H9 (cell line): ENCODE data around the gene CCND2. TPM values are rescaled to one million over a fixed set of nuclear protein-coding genes. Genes with fewer than 3 reads are reported as not detected.

Source experiments
- DNase-seq: peaks from one replicate; pipeline ENCODE4 v3.0.0-alpha.2; 2017
- H2AFZ ChIP-seq: one replicate; pipeline ENCODE4 v1.6.1; 2013; ENCODE audit warnings: mild to moderate bottlenecking, low read length, control low read depth, moderate library complexity
- H2AK5ac ChIP-seq: 2 replicates; pipeline ENCODE4 v1.6.1; 2013; ENCODE audit warnings: low read length, control low read depth, mixed read lengths; ENCODE audit not compliant: insufficient read length
- H2BK120ac ChIP-seq: one replicate; pipeline ENCODE4 v1.6.1; 2013; ENCODE audit warnings: low read depth, mild to moderate bottlenecking, low read length, control low read depth, inconsistent platforms; ENCODE audit not compliant: poor library complexity, severe bottlenecking
- H2BK12ac ChIP-seq: 2 replicates; pipeline ENCODE4 v1.6.1; 2013; ENCODE audit warnings: low read length, control low read depth, mixed read lengths, low read depth; ENCODE audit not compliant: insufficient read length
- H2BK15ac ChIP-seq: 2 replicates; pipeline ENCODE4 v1.6.1; 2013; ENCODE audit warnings: low read depth, low read length, control low read depth
- H2BK20ac ChIP-seq: one replicate; pipeline ENCODE4 v1.6.1; 2013; ENCODE audit warnings: low read depth, mild to moderate bottlenecking, low read length, control low read depth, inconsistent platforms; ENCODE audit not compliant: poor library complexity, severe bottlenecking
- H2BK5ac ChIP-seq: 2 replicates; pipeline ENCODE4 v1.6.1; 2013; ENCODE audit warnings: low read length, control low read depth, mixed read lengths; ENCODE audit not compliant: insufficient read length
- H3K14ac ChIP-seq: 2 replicates; pipeline ENCODE4 v1.6.1; 2013; ENCODE audit warnings: low read length, control low read depth; ENCODE audit not compliant: insufficient read depth
- H3K18ac ChIP-seq: 2 replicates; pipeline ENCODE4 v1.6.1; 2013; ENCODE audit warnings: low read depth, mild to moderate bottlenecking, mixed read lengths, low read length, control low read depth; ENCODE audit not compliant: insufficient read length
- H3K23ac ChIP-seq: 2 replicates; pipeline ENCODE4 v1.6.1; 2013; ENCODE audit warnings: low read length, control low read depth, mixed read lengths, low read depth; ENCODE audit not compliant: insufficient read length
- H3K23me2 ChIP-seq: 2 replicates; pipeline ENCODE4 v1.6.1; 2013; ENCODE audit warnings: low read depth, mild to moderate bottlenecking, mixed read lengths, low read length, control low read depth; ENCODE audit not compliant: insufficient read length, poor library complexity, severe bottlenecking
- H3K27ac ChIP-seq: 2 replicates; pipeline ENCODE4 v1.5.1; 2013; ENCODE audit warnings: low read length, control low read depth, mixed read lengths, low read depth; ENCODE audit not compliant: insufficient read length
- H3K27me3 ChIP-seq: 2 replicates; pipeline ENCODE4 v1.6.1; 2013; ENCODE audit warnings: low read length, control low read depth, inconsistent platforms; ENCODE audit not compliant: insufficient read depth
- H3K4ac ChIP-seq: 2 replicates; pipeline ENCODE4 v1.6.1; 2013; ENCODE audit warnings: low read depth, mild to moderate bottlenecking, control low read depth, inconsistent platforms, low read length, moderate library complexity
- H3K4me1 ChIP-seq: 2 replicates; pipeline ENCODE4 v1.6.1; 2013; ENCODE audit warnings: low read length, control low read depth, inconsistent platforms; ENCODE audit not compliant: insufficient read depth
- H3K4me2 ChIP-seq: 2 replicates; pipeline ENCODE4 v1.6.1; 2013; ENCODE audit warnings: low read length, control low read depth, mixed read lengths; ENCODE audit not compliant: insufficient read length, insufficient read depth
- H3K56ac ChIP-seq: 2 replicates; pipeline ENCODE4 v1.6.1; 2013; ENCODE audit warnings: low read depth, mild to moderate bottlenecking, mixed read lengths, low read length, control low read depth; ENCODE audit not compliant: insufficient read length
- H3K79me1 ChIP-seq: 2 replicates; pipeline ENCODE4 v1.6.1; 2013; ENCODE audit warnings: low read depth, mild to moderate bottlenecking, moderate library complexity, low read length, control low read depth, inconsistent platforms; ENCODE audit not compliant: insufficient read depth, poor library complexity, severe bottlenecking
- H3K79me2 ChIP-seq: 2 replicates; pipeline ENCODE4 v1.6.1; 2013; ENCODE audit warnings: low read length, control low read depth, inconsistent platforms; ENCODE audit not compliant: insufficient read depth
- H3K9ac ChIP-seq: 2 replicates; pipeline ENCODE4 v1.6.1; 2013; ENCODE audit warnings: low read length, control low read depth, mixed read lengths; ENCODE audit not compliant: insufficient read length; ENCODE audit errors: extremely low read depth
- H3K9me3 ChIP-seq: one replicate; pipeline ENCODE4 v1.6.1; 2013; ENCODE audit warnings: low read depth, low read length, inconsistent platforms; ENCODE audit not compliant: control insufficient read depth
- H3T11ph ChIP-seq: one replicate; pipeline ENCODE4 v1.6.1; 2013; ENCODE audit warnings: mild to moderate bottlenecking, low read length, control low read depth, inconsistent platforms
- H4K20me1 ChIP-seq: one replicate; pipeline ENCODE4 v1.6.1; 2013; ENCODE audit not compliant: control insufficient read depth, insufficient read length, insufficient read depth
- H4K5ac ChIP-seq: 2 replicates; pipeline ENCODE4 v1.6.1; 2013; ENCODE audit warnings: low read depth, mild to moderate bottlenecking, mixed read lengths, low read length, control low read depth; ENCODE audit not compliant: insufficient read length
- H4K8ac ChIP-seq: replicated peaks from 2 replicates; pipeline ENCODE4 v1.6.1; 2013; ENCODE audit warnings: low read length, control low read depth, mixed read lengths, low read depth; ENCODE audit not compliant: insufficient read length
- H4K91ac ChIP-seq: 2 replicates; pipeline ENCODE4 v1.6.1; 2013; ENCODE audit warnings: low read depth, mild to moderate bottlenecking, moderate library complexity, mixed read lengths, low read length, control low read depth; ENCODE audit not compliant: insufficient read length
- H3K27ac Mint-ChIP-seq, 3 experiments: 2 replicates in 2 of 3; 3 replicates in 1 of 3; pipeline ENCODE4 v1.8.0; 2020 to 2021; ENCODE audit warnings: mixed read lengths in 3 of 3, mild to moderate bottlenecking in 1 of 3, moderate library complexity in 1 of 3
- H3K27me3 Mint-ChIP-seq: 2 replicates; pipeline ENCODE4 v1.8.0; 2021; ENCODE audit warnings: low read depth, mild to moderate bottlenecking, moderate library complexity, mixed read lengths
- H3K36me3 Mint-ChIP-seq, 3 experiments: 2 replicates in 2 of 3; 3 replicates in 1 of 3; pipeline ENCODE4 v1.8.0; 2020 to 2021; ENCODE audit warnings: low read depth in 3 of 3, mixed read lengths in 3 of 3; ENCODE audit not compliant: insufficient read depth in 1 of 3
- H3K4me1 Mint-ChIP-seq, 2 experiments: 2 replicates each; pipeline ENCODE4 v1.8.0; 2020; ENCODE audit warnings: mixed read lengths in 2 of 2
- H3K4me3 Mint-ChIP-seq, 2 experiments: 2 replicates in 1 of 2; 3 replicates in 1 of 2; pipeline ENCODE4 v1.8.0; 2020 to 2021; ENCODE audit warnings: mild to moderate bottlenecking in 2 of 2, mixed read lengths in 2 of 2, moderate library complexity in 1 of 2
- H3K9me3 Mint-ChIP-seq, 2 experiments: 2 replicates in 1 of 2; 3 replicates in 1 of 2; pipeline ENCODE4 v1.8.0; 2020; ENCODE audit warnings: mild to moderate bottlenecking in 2 of 2, mixed read lengths in 2 of 2, moderate library complexity in 1 of 2
- CTCF ChIP-seq: fragments of 200-600 bp; sonication (generic); conservative IDR thresholded peaks from 3 replicates; pipeline ENCODE4 v1.8.0; 2021; ENCODE audit warnings: antibody characterized with exemption, mild to moderate bottlenecking
- WGBS: extraction: QIAGEN DNeasy Blood & Tissue Kit; methylation state at CpG from one replicate; pipeline ENCODE4 v1.1.7; 2013; ENCODE audit warnings: missing lambda C conversion rate, low lambda C conversion rate, mixed read lengths; ENCODE audit not compliant: insufficient read length; ENCODE audit errors: extremely low coverage; 5-methylcytosine and 5-hydroxymethylcytosine counted together
- total RNA-seq: library from RNA; stranded (reverse); gene quantifications from 2 replicates; pipeline ENCODE4 v1.2.1, GENCODE V29; 2021

The CCND2 gene
- total RNA-seq, 1 experiment from 2014 or later, result 104 TPM

GRCh38 chr12:4240161-4240783, 33.3 kb upstream of the CCND2 start:
- no peak overlapping the region for H4K91ac ChIP-seq
- H2BK5ac ChIP-seq, result no peak overlapping the region
- H3K27me3 ChIP-seq, result no peaks in the 10 kb centered on the region
- no peaks in the 10 kb centered on the region for H3K9me3 ChIP-seq
- H2BK120ac ChIP-seq, result no peak overlapping the region
- no peaks in the 10 kb centered on the region for H3K79me1 ChIP-seq
- no peak overlapping the region for H3K9ac ChIP-seq
- H2BK12ac ChIP-seq, result no peak overlapping the region
- no peak overlapping the region for H3K27ac ChIP-seq
- H2AK5ac ChIP-seq, result no peak overlapping the region
- no peak overlapping the region for H2AFZ ChIP-seq
- H4K5ac ChIP-seq, result no peak overlapping the region
- no peak overlapping the region for H2BK20ac ChIP-seq
- Mint-ChIP-seq H3K4me3 (no peak overlapping the region), H3K36me3 (peaks cover 5 to 15% (median 6%) of the 10 kb centered on the region in 3 experiments; a peak in 6 of 7 replicates), H3K4me1 (peaks cover 5 to 29% of the 10 kb centered on the region in 2 experiments), H3K27ac (no peak overlapping the region; a peak in 1 of 7 replicates), H3K9me3 (peaks cover 13 to 23% of the 10 kb centered on the region in 2 experiments), H3K27me3 (peaks cover 9% of the 10 kb centered on the region)
- no peak overlapping the region for H3K18ac ChIP-seq
- no peaks in the 10 kb centered on the region for H4K20me1 ChIP-seq
- H3K4me2 ChIP-seq, result no peak overlapping the region
- no CpG with 5 or more reads among the region's 5 CpGs for WGBS
- H2BK15ac ChIP-seq, result no peak overlapping the region
- H3K14ac ChIP-seq, result no peak overlapping the region
- no peaks in the 10 kb centered on the region; the same call in 1 of the 2 replicates for H3K4me1 ChIP-seq
- TF ChIP-seq CTCF, result no peak
- no peak overlapping the region for H3K56ac ChIP-seq
- H3T11ph ChIP-seq, result no peak overlapping the region
- H3K4ac ChIP-seq, result no peak overlapping the region
- no peaks in the 10 kb centered on the region for H3K79me2 ChIP-seq
- H3K23me2 ChIP-seq, result no peaks in the 10 kb centered on the region
- no peak overlapping the region for H3K23ac ChIP-seq
- H4K8ac ChIP-seq, result no peak overlapping the region
- DNase-seq, result no peak
